ENCODE results near the gene LCE1E.

DNA sequence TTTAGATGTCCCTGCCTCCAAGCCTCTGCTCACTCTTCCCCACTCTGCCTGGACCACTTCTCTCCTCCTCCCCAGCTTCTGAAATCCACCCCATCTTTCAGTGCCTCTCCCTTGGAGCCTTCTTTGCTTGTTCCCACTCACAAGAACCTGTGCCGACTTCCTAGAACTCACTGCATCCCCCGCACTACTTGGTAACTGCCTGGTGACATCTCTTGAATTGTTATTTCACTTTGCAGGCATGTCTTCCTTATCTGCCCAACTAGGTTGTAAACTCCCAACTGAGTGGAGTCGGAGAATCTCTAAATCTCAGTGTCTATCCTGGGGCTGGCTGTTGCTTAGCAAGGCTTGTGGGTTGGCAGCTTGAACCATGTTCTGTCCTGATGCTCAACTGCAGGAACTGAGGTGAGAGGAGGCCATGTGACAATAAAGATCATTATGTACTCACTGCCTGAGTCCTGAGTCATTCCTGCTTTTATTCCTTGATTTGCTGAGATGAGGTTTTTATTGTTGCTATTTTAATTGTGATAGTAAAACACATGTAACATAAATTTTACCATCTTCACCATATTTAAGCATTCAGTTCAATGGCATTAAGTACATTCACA, 24.3 kb upstream of the LCE1E start:
- TF ChIP-seq MXI1 (IDR thresholded peaks at IDR 0.05; ENCODE audit: low read depth, low read length), result no peak
- no peak for TF ChIP-seq POLR2A (IDR thresholded peaks at IDR 0.05; ENCODE audit: low read depth, low read length)
- TF ChIP-seq NR2C2 (IDR thresholded peaks at IDR 0.05; ENCODE audit: borderline replicate concordance, control insufficient read depth, insufficient read length, low read depth), result no peak
- no peak for TF ChIP-seq TCF12 (IDR thresholded peaks at IDR 0.05; ENCODE audit: low read depth, low read length)
- TF ChIP-seq FOXK2 (IDR thresholded peaks at IDR 0.05), result no peak
